Measurements from ENCODE around the gene UNK. TPM values are rescaled to one million over a fixed set of nuclear protein-coding genes. Genes with fewer than 3 reads are reported as not detected.
A peak's percentile ranks its signal among the peaks of the same experiment; 100 is the strongest.

UNK gene
- total and polyA plus RNA-seq, 9 of the 15 experiments (the other 6 are each of a cell fraction or from before 2014, with no cell fraction given): 12.8 to 38.6 (median 24.8) TPM

DNA sequence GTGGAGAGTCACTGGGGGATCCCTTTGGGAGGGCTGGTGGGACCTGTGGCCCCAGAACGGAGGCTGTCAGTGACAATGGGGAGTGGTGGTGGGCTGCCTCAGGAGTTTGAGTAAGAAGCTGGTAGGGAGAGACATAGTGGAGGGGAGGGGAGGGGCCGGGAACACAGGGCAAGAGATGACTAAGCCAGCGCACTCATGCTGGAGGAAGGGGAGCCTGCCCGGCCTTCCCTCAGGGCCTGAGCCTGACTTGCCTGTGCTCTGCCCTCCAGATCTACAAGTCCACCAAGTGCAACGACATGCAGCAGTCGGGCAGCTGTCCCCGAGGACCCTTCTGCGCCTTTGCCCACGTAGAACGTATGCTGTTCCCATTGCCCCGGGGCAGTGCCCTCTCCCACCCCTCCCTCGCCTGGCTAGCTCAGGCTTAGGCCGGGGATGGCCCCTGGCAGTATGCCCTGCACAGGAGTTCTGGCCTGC is 30.3 kb downstream of the UNK start:
- no peak overlapping the region for H3K4me2 ChIP-seq (ENCODE audit: insufficient read depth, low read length)
- no peaks in the 10 kb centered on the region for H3K9me3 ChIP-seq (replicated peaks; ENCODE audit: control insufficient read depth, insufficient read depth, low read depth, low read length)
- ATAC-seq (no peak), DNase-seq (ENCODE audit: extremely low read depth in 1 of 4, low spot score in 3 of 4) (no peak), FAIRE-seq (no peak)
- no peaks in the 10 kb centered on the region for H3K79me2 ChIP-seq (ENCODE audit: control insufficient read depth, insufficient read depth, low read length)
- TF ChIP-seq HCFC1 (IDR thresholded peaks at IDR 0.05; ENCODE audit: low read depth, low read length) (no peak), POLR2G (IDR thresholded peaks at IDR 0.05; ENCODE audit: low read depth, low read length) (0 out of 2 replicates have a peak, but pooled peaks have one; percentile 22)
- H3K4me1 ChIP-seq (replicated peaks in 1 of 2; ENCODE audit: control insufficient read depth in 2 of 2, insufficient read depth in 2 of 2, low read length in 2 of 2): peaks cover 0 to 21% of the 10 kb centered on the region in 2 experiments; a peak in 2 of 5 replicates
- BruUV-seq (replicated peaks): no TSS peak
- H3K36me3 ChIP-seq (ENCODE audit: control insufficient read depth, insufficient read depth, low read length): peaks cover 74% of the 10 kb centered on the region; the same call in 2 of the 3 replicates
- no peaks in the 10 kb centered on the region for H4K20me1 ChIP-seq (replicated peaks; ENCODE audit: control insufficient read depth, insufficient read depth, low read length)
- ChIA-PET POLR2A (interaction anchor here (0.7 to 2.8 kb wide), 11 partner anchors 10 to 140 kb away, joined by 3 to 34 read pairs (median 5); no protein-coding TSS in a partner anchor), CTCF (ENCODE audit: low intra/inter-chr PET ratio) (no interaction called here)
- WGBS (ENCODE audit: insufficient coverage, low coverage, missing lambda C conversion rate): 88% methylated on average over 6 of the region's 13 CpGs
- intact Hi-C loops (cut with micrococcal nuclease): no loop called here
- no peaks in the 10 kb centered on the region for H3K27me3 ChIP-seq (ENCODE audit: control insufficient read depth in 2 of 2, insufficient read depth in 2 of 2, low read length in 2 of 2)
- H3K27ac ChIP-seq (ENCODE audit: extremely low read depth, low read depth, low read length): no peak overlapping the region
- H3K4me3 ChIP-seq: no peak overlapping the region
- in situ Hi-C loops (cut with MboI): no loop called here
- peak overlapping the region in 1 of 2 experiments; percentile 60; a peak in 1 of 4 replicates for H3K9ac ChIP-seq (ENCODE audit: insufficient read depth in 1 of 2, low read depth in 2 of 2, low read length in 2 of 2)
- H2AFZ ChIP-seq (ENCODE audit: low read depth, low read length): no peak overlapping the region
- peaks cover 3% of the 10 kb centered on the region for H3K9me1 ChIP-seq (ENCODE audit: control insufficient read depth, insufficient read depth, low read length)

DNA sequence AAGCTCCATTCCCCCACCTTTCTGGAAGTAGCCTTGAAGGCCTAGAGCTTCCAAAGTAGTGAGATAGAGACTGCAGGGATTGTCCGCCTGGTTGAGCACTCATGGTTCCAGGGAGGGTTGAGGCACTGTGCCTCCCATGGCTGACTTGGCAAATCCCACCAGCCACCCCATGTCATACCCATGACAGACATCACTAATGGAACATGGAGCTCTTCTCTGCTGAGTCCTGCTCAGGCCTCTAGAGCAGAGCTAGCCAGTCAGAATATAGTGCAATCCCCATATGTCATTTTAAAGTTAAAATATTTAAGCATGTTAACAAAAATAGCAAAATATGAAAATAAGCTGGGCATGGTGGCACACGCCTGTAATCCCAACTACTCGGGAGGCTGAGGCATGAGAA is 30.8 kb downstream of the UNK start:
- H3K4me1 ChIP-seq (replicated peaks in 1 of 2; ENCODE audit: control insufficient read depth in 2 of 2, insufficient read depth in 2 of 2, low read length in 2 of 2): peaks cover 0 to 21% of the 10 kb centered on the region in 2 experiments; a peak in 1 of 5 replicates
- ChIA-PET CTCF (ENCODE audit: low intra/inter-chr PET ratio) (no interaction called here), POLR2A (interaction anchor here (0.7 to 2.8 kb wide), 11 partner anchors 10 to 140 kb away, joined by 3 to 34 read pairs (median 5); no protein-coding TSS in a partner anchor)
- H3K27me3 ChIP-seq (ENCODE audit: control insufficient read depth in 2 of 2, insufficient read depth in 2 of 2, low read length in 2 of 2): no peaks in the 10 kb centered on the region
- no peak overlapping the region for H3K27ac ChIP-seq (ENCODE audit: extremely low read depth, low read depth, low read length)
- peaks cover 75% of the 10 kb centered on the region; the same call in 2 of the 3 replicates for H3K36me3 ChIP-seq (ENCODE audit: control insufficient read depth, insufficient read depth, low read length)
- no peak overlapping the region for H3K4me2 ChIP-seq (ENCODE audit: insufficient read depth, low read length)
- intact Hi-C loops (cut with micrococcal nuclease) (no loop called here), in situ Hi-C loops (cut with MboI) (no loop called here)
- 86% methylated on average over 3 of the region's 3 CpGs for WGBS (ENCODE audit: insufficient coverage, low coverage, missing lambda C conversion rate)
- no TSS peak for BruUV-seq (replicated peaks)
- H3K4me3 ChIP-seq: no peak overlapping the region
- no peaks in the 10 kb centered on the region for H4K20me1 ChIP-seq (replicated peaks; ENCODE audit: control insufficient read depth, insufficient read depth, low read length)
- DNase-seq (ENCODE audit: extremely low read depth in 1 of 4, low spot score in 3 of 4): no peak
- no peak for ATAC-seq
- peak overlapping the region in 1 of 2 experiments; percentile 60; a peak in 1 of 4 replicates for H3K9ac ChIP-seq (ENCODE audit: insufficient read depth in 1 of 2, low read depth in 2 of 2, low read length in 2 of 2)
- H3K9me3 ChIP-seq (replicated peaks; ENCODE audit: control insufficient read depth, insufficient read depth, low read depth, low read length): no peaks in the 10 kb centered on the region
- FAIRE-seq: no peak
- H3K9me1 ChIP-seq (ENCODE audit: control insufficient read depth, insufficient read depth, low read length): peaks cover 3% of the 10 kb centered on the region
- H2AFZ ChIP-seq (ENCODE audit: low read depth, low read length): no peak overlapping the region
- no peaks in the 10 kb centered on the region for H3K79me2 ChIP-seq (ENCODE audit: control insufficient read depth, insufficient read depth, low read length)
- TF ChIP-seq ZBTB17 (CRISPR knock-in tag; IDR thresholded peaks at IDR 0.05): peak; percentile 86; the same call in 1 of the 2 replicates
- no peak for TF ChIP-seq ZNF717 (CRISPR knock-in tag; IDR thresholded peaks at IDR 0.05)
- TF ChIP-seq ETV6 (IDR thresholded peaks at IDR 0.05; ENCODE audit: borderline replicate concordance in 1 of 2, low read depth in 2 of 2, low read length in 1 of 2): no peak
- TF ChIP-seq ETV6 (CRISPR knock-in tag; IDR thresholded peaks at IDR 0.05; ENCODE audit: borderline replicate concordance): no peak
- TF ChIP-seq ZNF23 (CRISPR knock-in tag; IDR thresholded peaks at IDR 0.05): peak; percentile 69; the same call in 1 of the 2 replicates
